Left lung (tissue), 10 donors: ENCODE data around the gene TMCC1. TPM values are rescaled to one million over a fixed set of nuclear protein-coding genes. Genes with fewer than 3 reads are reported as not detected.
"Not testable (repeated sequence)": the region's sequence is repeated elsewhere in the genome, so short reads cannot be mapped to it uniquely, and the experiment has no call there.

Experiments
- ATAC-seq: fragments of 200-7000 bp; cut with Tn5 transposase; one replicate; pipeline ENCODE4 v1.9.1; 2020; ENCODE audit warnings: moderate library complexity
- DNase-seq, 4 donors: peaks; one replicate each; pipeline ENCODE4 v3.0.0-alpha.2; 2013 to 2020
- H3K27ac ChIP-seq, 2 donors: fragments of 200-600 bp; sonication (generic) in 1 of 2; one replicate each; pipeline versions ENCODE4 v1.5.0 to v1.8.0; 2020 to 2021
- H3K27me3 ChIP-seq, 2 donors: fragments of 200-600 bp; sonication (generic) in 1 of 2; one replicate each; pipeline versions ENCODE4 v1.5.0 to v1.8.0; 2020 to 2021
- H3K36me3 ChIP-seq, 2 donors: fragments of 200-600 bp; sonication (generic) in 1 of 2; one replicate each; pipeline versions ENCODE4 v1.5.0 to v1.8.0; 2020 to 2021
- H3K4me1 ChIP-seq, 2 donors: fragments of 200-600 bp; one replicate each; pipeline ENCODE4 v1.8.0; 2021
- H3K4me3 ChIP-seq, 2 donors: fragments of 200-600 bp; sonication (generic) in 1 of 2; one replicate each; pipeline versions ENCODE4 v1.5.0 to v1.8.0; 2020 to 2021; ENCODE audit warnings: mild to moderate bottlenecking in 1 of 2
- H3K9me3 ChIP-seq, 2 donors: fragments of 200-600 bp; sonication (generic) in 1 of 2; one replicate each; pipeline versions ENCODE4 v1.5.0 to v1.8.0; 2020 to 2021
- CTCF ChIP-seq, 2 donors: fragments of 200-600 bp; sonication (generic) in 1 of 2; IDR thresholded peaks; one replicate each; pipeline versions ENCODE4 v1.5.0 to v1.8.0; 2021; ENCODE audit warnings: antibody characterized with exemption in 2 of 2
- intact Hi-C, 2 donors: fragments of 100-400 bp; cut with DNase I; formaldehyde crosslinking; loops; one replicate each; pipeline versions ENCODE4 v1.11.2 to v1.14.2; 2022
- polyA plus RNA-seq, 6 donors: library from polyadenylated mRNA; unstranded; fragments of 120-200 nt; gene quantifications; one replicate each; pipeline ENCODE4 v1.2.1, GENCODE V29; 2013; ENCODE audit not compliant: insufficient read length in 6 of 6
- total RNA-seq, 2 donors: library from RNA; stranded (reverse); fragmentation: NEBNext Ultra II Directional; extraction: Animal tissue kit (Norgen Biotek cat#: 25700); gene quantifications; one replicate each; pipeline ENCODE4 v1.2.1, GENCODE V29; 2021
- donor health status: DM: no; HTN: yes; CAD: no.
- donor health status: DM: no; HTN: no; CAD: no.

Gene TMCC1
- total and polyA plus RNA-seq, 8 donors: 24.4 to 38.8 (median 27.4) TPM

- no peak for DNase-seq
- H3K9me3 ChIP-seq: no peaks in the 10 kb centered on the region
- intact Hi-C loops: no loop called here
- no peak overlapping the region for H3K27ac ChIP-seq
- ATAC-seq: no peak
- H3K4me3 ChIP-seq: no peak overlapping the region
- peaks cover 8 to 13% of the 10 kb centered on the region in 2 donors for H3K4me1 ChIP-seq
- no peak for TF ChIP-seq CTCF (IDR thresholded peaks at IDR 0.05)
- no peaks in the 10 kb centered on the region for H3K27me3 ChIP-seq
- H3K36me3 ChIP-seq: peaks cover 0 to 4% of the 10 kb centered on the region in 2 donors
Measured at GRCh38 chr3:129836381-129837064, 57.0 kb downstream of the TMCC1 start.

- Histone ChIP-seq H3K4me3 (no peak overlapping the region), H3K4me1 (peaks cover 8 to 14% of the 10 kb centered on the region in 2 donors), H3K9me3 (no peaks in the 10 kb centered on the region), H3K36me3 (no peaks in the 10 kb centered on the region), H3K27ac (no peak overlapping the region), H3K27me3 (no peaks in the 10 kb centered on the region)
- DNase-seq (no peak), ATAC-seq (no peak)
- no peak for TF ChIP-seq CTCF (IDR thresholded peaks at IDR 0.05)
- intact Hi-C loops: no loop called here
Measured at GRCh38 chr3:129835198-129835597, 58.3 kb downstream of the TMCC1 start.

- no peak for DNase-seq
Measured at GRCh38 chr3:129834580-129834979, 58.9 kb downstream of the TMCC1 start.

GRCh38 chr3:129831942-129832341, 61.6 kb downstream of the TMCC1 start:
- DNase-seq, H3K9me3 ChIP-seq, H3K27ac ChIP-seq, H3K4me3 ChIP-seq, intact Hi-C loops, ATAC-seq, H3K36me3 ChIP-seq, H3K27me3 ChIP-seq: not testable (repeated sequence)
- peaks cover 10 to 21% of the 10 kb centered on the region in 2 donors for H3K4me1 ChIP-seq

More at GRCh38 chr3:129834580-129834979, 58.9 kb downstream of the TMCC1 start:
- no peak for TF ChIP-seq CTCF (IDR thresholded peaks at IDR 0.05)
- H3K9me3 ChIP-seq: no peaks in the 10 kb centered on the region
- H3K4me3 ChIP-seq: no peak overlapping the region
- H3K36me3 ChIP-seq: no peaks in the 10 kb centered on the region
- H3K27ac ChIP-seq: no peak overlapping the region
- H3K4me1 ChIP-seq: peaks cover 11 to 14% of the 10 kb centered on the region in 2 donors
- no peaks in the 10 kb centered on the region for H3K27me3 ChIP-seq
- ATAC-seq: no peak
- intact Hi-C loops: no loop called here

GRCh38 chr3:129831503-129831902, 62.0 kb downstream of the TMCC1 start:
- intact Hi-C loops: no loop called here
- no peaks in the 10 kb centered on the region for H3K36me3 ChIP-seq
- ATAC-seq (no peak), DNase-seq (no peak)
- H3K27me3 ChIP-seq: no peaks in the 10 kb centered on the region
- no peak for TF ChIP-seq CTCF (IDR thresholded peaks at IDR 0.05)
- H3K4me3 ChIP-seq: no peak overlapping the region
- no peak overlapping the region for H3K27ac ChIP-seq
- H3K9me3 ChIP-seq: no peaks in the 10 kb centered on the region
- peaks cover 9 to 17% of the 10 kb centered on the region in 2 donors for H3K4me1 ChIP-seq
